GM21381 (cell line): ENCODE results near the gene EVI5L.
"Not testable (repeated sequence)": the region's sequence is repeated elsewhere in the genome, so short reads cannot be mapped to it uniquely, and the experiment has no call there.

Experiments
- ATAC-seq: cut with Tn5 transposase; IDR thresholded peaks from one replicate; pipeline ENCODE4 v1.9.1; 2021; ENCODE audit warnings: mild to moderate bottlenecking, moderate library complexity; ENCODE audit not compliant: unreplicated experiment

Gene EVI5L

GRCh38 chr19:7845390-7846154 is 15.6 kb downstream of the EVI5L start:
- no peak for ATAC-seq

GRCh38 chr19:7846155-7846646 is 16.2 kb downstream of the EVI5L start:
- no peak for ATAC-seq

GRCh38 chr19:7847664-7848063 is 17.6 kb downstream of the EVI5L start:
- no peak for ATAC-seq

- ATAC-seq, result no peak
Observed at GRCh38 chr19:7848779-7849457, 18.9 kb downstream of the EVI5L start.

- no peak for ATAC-seq
Observed at GRCh38 chr19:7849631-7849999, 19.6 kb downstream of the EVI5L start.

GRCh38 chr19:7850000-7850813 is 20.2 kb downstream of the EVI5L start:
- ATAC-seq, result no peak

GRCh38 chr19:7850945-7851622 is 21.1 kb downstream of the EVI5L start:
- ATAC-seq, result no peak

GRCh38 chr19:7851623-7852500 is 21.8 kb downstream of the EVI5L start:
- no peak for ATAC-seq

- ATAC-seq, result no peak
Observed at GRCh38 chr19:7852851-7853769, 23.1 kb downstream of the EVI5L start.

GRCh38 chr19:7853770-7854128 is 23.7 kb downstream of the EVI5L start:
- no peak for ATAC-seq

GRCh38 chr19:7855426-7856108 is 25.5 kb downstream of the EVI5L start:
- ATAC-seq, result no peak

GRCh38 chr19:7856109-7856591 is 26.1 kb downstream of the EVI5L start:
- ATAC-seq, result no peak

GRCh38 chr19:7856679-7857663 is 27.0 kb downstream of the EVI5L start:
- no peak for ATAC-seq

GRCh38 chr19:7857727-7858108 is 27.7 kb downstream of the EVI5L start:
- ATAC-seq, result no peak

GRCh38 chr19:7858109-7858770 is 28.2 kb downstream of the EVI5L start:
- no peak for ATAC-seq

GRCh38 chr19:7859087-7859486 is 29.1 kb downstream of the EVI5L start:
- ATAC-seq, result not testable (repeated sequence)
